ENCODE results near the gene ZNF85.

The ZNF85 gene

GRCh38 chr19:20964798-20965197 is 41.7 kb downstream of the ZNF85 start:
- H2AFZ ChIP-seq (ENCODE audit: low read length): no peak overlapping the region
- H2AK5ac ChIP-seq (ENCODE audit: low read depth, low read length): no peak overlapping the region
- WGBS, 2 donors (ENCODE audit: extremely low coverage in 2 of 2, insufficient read length in 2 of 2, insufficient replicate concordance in 1 of 2): no CpG with 5 or more reads among the region's 4 CpGs
- no peak overlapping the region for H2BK12ac ChIP-seq (ENCODE audit: low read length)
- no peak overlapping the region for H3K23ac ChIP-seq (ENCODE audit: low read depth, low read length, poor library complexity)
- H2BK15ac ChIP-seq (ENCODE audit: low read length): no peak overlapping the region
- no peak overlapping the region for H3K18ac ChIP-seq (ENCODE audit: low read length)
- H3K9ac ChIP-seq (ENCODE audit: low read depth, low read length, poor library complexity): no peak overlapping the region
- H3K4me1 ChIP-seq (ENCODE audit: control insufficient read depth in 2 of 2, insufficient read depth in 1 of 2, low read depth in 1 of 2, low read length in 2 of 2): no peaks in the 10 kb centered on the region
- H3K4ac ChIP-seq (ENCODE audit: low read length): no peak overlapping the region
- H3K36me3 ChIP-seq (replicated peaks in 1 of 2; ENCODE audit: control insufficient read depth in 2 of 2, insufficient read depth in 2 of 2, low read length in 2 of 2): no peaks in the 10 kb centered on the region
- no peak overlapping the region for H4K8ac ChIP-seq (ENCODE audit: low read depth, low read length)
- H3K27me3 ChIP-seq (ENCODE audit: control insufficient read depth in 3 of 3, insufficient read depth in 3 of 3, low read depth in 1 of 3, low read length in 3 of 3): no peaks in the 10 kb centered on the region
- H3K9me3 ChIP-seq (replicated peaks in 1 of 2; ENCODE audit: control insufficient read depth in 2 of 2, insufficient read depth in 1 of 2, low read depth in 1 of 2, low read length in 2 of 2): no peaks in the 10 kb centered on the region
- no peak overlapping the region for H2BK5ac ChIP-seq (ENCODE audit: low read length)
- no peak overlapping the region for H3K4me3 ChIP-seq (ENCODE audit: low read length in 2 of 2)
- H3K14ac ChIP-seq (ENCODE audit: low read length): no peak overlapping the region
- no peak overlapping the region for H2BK120ac ChIP-seq (ENCODE audit: low read depth, low read length)
- H3K79me1 ChIP-seq (ENCODE audit: low read depth, low read length): peaks cover 6% of the 10 kb centered on the region
- no peak overlapping the region for H3K27ac ChIP-seq (replicated peaks; ENCODE audit: low read length)
- H4K91ac ChIP-seq (ENCODE audit: low read depth, low read length, poor library complexity): no peak overlapping the region
- no peak overlapping the region for H3K4me2 ChIP-seq (ENCODE audit: insufficient read depth, low read length, poor library complexity, severe bottlenecking)
- no peak for DNase-seq (ENCODE audit: low spot score)

- no peaks in the 10 kb centered on the region for H3K36me3 ChIP-seq (replicated peaks in 1 of 2; ENCODE audit: control insufficient read depth in 2 of 2, insufficient read depth in 2 of 2, low read length in 2 of 2)
- peak overlapping the region; percentile 36 for H3K23ac ChIP-seq (ENCODE audit: low read depth, low read length, poor library complexity)
- H2BK120ac ChIP-seq (ENCODE audit: low read depth, low read length): no peak overlapping the region
- H2BK5ac ChIP-seq (ENCODE audit: low read length): no peak overlapping the region
- H3K4me1 ChIP-seq (ENCODE audit: control insufficient read depth in 2 of 2, insufficient read depth in 1 of 2, low read depth in 1 of 2, low read length in 2 of 2): no peaks in the 10 kb centered on the region
- no peaks in the 10 kb centered on the region for H3K9me3 ChIP-seq (replicated peaks in 1 of 2; ENCODE audit: control insufficient read depth in 2 of 2, insufficient read depth in 1 of 2, low read depth in 1 of 2, low read length in 2 of 2)
- H2BK12ac ChIP-seq (ENCODE audit: low read length): no peak overlapping the region
- no peak overlapping the region for H4K8ac ChIP-seq (ENCODE audit: low read depth, low read length)
- H3K14ac ChIP-seq (ENCODE audit: low read length): no peak overlapping the region
- H2AK5ac ChIP-seq (ENCODE audit: low read depth, low read length): peak overlapping the region; percentile 51
- no peak overlapping the region for H3K18ac ChIP-seq (ENCODE audit: low read length)
- peaks cover 2% of the 10 kb centered on the region for H3K79me1 ChIP-seq (ENCODE audit: low read depth, low read length)
- WGBS, 2 donors (ENCODE audit: extremely low coverage in 2 of 2, insufficient read length in 2 of 2, insufficient replicate concordance in 1 of 2): no CpG with 5 or more reads among the region's 1 CpG
- H2BK15ac ChIP-seq (ENCODE audit: low read length): no peak overlapping the region
- H2AFZ ChIP-seq (ENCODE audit: low read length): no peak overlapping the region
- no peak overlapping the region for H3K4me2 ChIP-seq (ENCODE audit: insufficient read depth, low read length, poor library complexity, severe bottlenecking)
- no peak overlapping the region for H3K4ac ChIP-seq (ENCODE audit: low read length)
- no peak overlapping the region for H4K91ac ChIP-seq (ENCODE audit: low read depth, low read length, poor library complexity)
- H3K9ac ChIP-seq (ENCODE audit: low read depth, low read length, poor library complexity): no peak overlapping the region
- H3K4me3 ChIP-seq (ENCODE audit: low read length in 2 of 2): no peak overlapping the region
- no peak overlapping the region for H3K27ac ChIP-seq (replicated peaks; ENCODE audit: low read length)
- no peaks in the 10 kb centered on the region for H3K27me3 ChIP-seq (ENCODE audit: control insufficient read depth in 3 of 3, insufficient read depth in 3 of 3, low read depth in 1 of 3, low read length in 3 of 3)
- no peak for DNase-seq (ENCODE audit: low spot score)
Measured at GRCh38 chr19:20968092-20968491, 45.0 kb downstream of the ZNF85 start.

- Histone ChIP-seq H2AK5ac (ENCODE audit: low read depth, low read length) (no peak overlapping the region), H3K4me3 (ENCODE audit: low read length in 2 of 2) (no peak overlapping the region), H2BK12ac (ENCODE audit: low read length) (no peak overlapping the region), H3K14ac (ENCODE audit: low read length) (no peak overlapping the region), H3K27ac (replicated peaks; ENCODE audit: low read length) (no peak overlapping the region), H3K18ac (ENCODE audit: low read length) (no peak overlapping the region), H3K9me3 (replicated peaks in 1 of 2; ENCODE audit: control insufficient read depth in 2 of 2, insufficient read depth in 1 of 2, low read depth in 1 of 2, low read length in 2 of 2) (no peaks in the 10 kb centered on the region), H2AFZ (ENCODE audit: low read length) (no peak overlapping the region), H3K9ac (ENCODE audit: low read depth, low read length, poor library complexity) (no peak overlapping the region), H2BK5ac (ENCODE audit: low read length) (no peak overlapping the region), H2BK120ac (ENCODE audit: low read depth, low read length) (no peak overlapping the region), H3K4me1 (ENCODE audit: control insufficient read depth in 2 of 2, insufficient read depth in 1 of 2, low read depth in 1 of 2, low read length in 2 of 2) (no peaks in the 10 kb centered on the region), H4K91ac (ENCODE audit: low read depth, low read length, poor library complexity) (no peak overlapping the region), H3K4me2 (ENCODE audit: insufficient read depth, low read length, poor library complexity, severe bottlenecking) (no peak overlapping the region), H3K4ac (ENCODE audit: low read length) (no peak overlapping the region), H3K36me3 (replicated peaks in 1 of 2; ENCODE audit: control insufficient read depth in 2 of 2, insufficient read depth in 2 of 2, low read length in 2 of 2) (no peaks in the 10 kb centered on the region), H3K23ac (ENCODE audit: low read depth, low read length, poor library complexity) (no peak overlapping the region), H4K8ac (ENCODE audit: low read depth, low read length) (no peak overlapping the region), H2BK15ac (ENCODE audit: low read length) (no peak overlapping the region), H3K79me1 (ENCODE audit: low read depth, low read length) (peaks cover 2% of the 10 kb centered on the region), H3K27me3 (ENCODE audit: control insufficient read depth in 3 of 3, insufficient read depth in 3 of 3, low read depth in 1 of 3, low read length in 3 of 3) (no peaks in the 10 kb centered on the region)
- no peak for DNase-seq (ENCODE audit: low spot score)
- no CpG with 5 or more reads among the region's 3 CpGs for WGBS, 2 donors (ENCODE audit: extremely low coverage in 2 of 2, insufficient read length in 2 of 2, insufficient replicate concordance in 1 of 2)
Measured at GRCh38 chr19:20969498-20969897, 46.4 kb downstream of the ZNF85 start.

- H2BK12ac ChIP-seq (ENCODE audit: low read length): no peak overlapping the region
- H3K9me3 ChIP-seq (replicated peaks in 1 of 2; ENCODE audit: control insufficient read depth in 2 of 2, insufficient read depth in 1 of 2, low read depth in 1 of 2, low read length in 2 of 2): no peaks in the 10 kb centered on the region
- no peak overlapping the region for H3K18ac ChIP-seq (ENCODE audit: low read length)
- no peak overlapping the region for H4K91ac ChIP-seq (ENCODE audit: low read depth, low read length, poor library complexity)
- DNase-seq (ENCODE audit: low spot score): no peak
- no peak overlapping the region for H3K9ac ChIP-seq (ENCODE audit: low read depth, low read length, poor library complexity)
- no peaks in the 10 kb centered on the region for H3K4me1 ChIP-seq (ENCODE audit: control insufficient read depth in 2 of 2, insufficient read depth in 1 of 2, low read depth in 1 of 2, low read length in 2 of 2)
- H2BK120ac ChIP-seq (ENCODE audit: low read depth, low read length): no peak overlapping the region
- no peak overlapping the region for H4K8ac ChIP-seq (ENCODE audit: low read depth, low read length)
- H2BK5ac ChIP-seq (ENCODE audit: low read length): no peak overlapping the region
- H2BK15ac ChIP-seq (ENCODE audit: low read length): no peak overlapping the region
- no peak overlapping the region for H3K27ac ChIP-seq (replicated peaks; ENCODE audit: low read length)
- H3K14ac ChIP-seq (ENCODE audit: low read length): no peak overlapping the region
- no peak overlapping the region for H3K4ac ChIP-seq (ENCODE audit: low read length)
- no peaks in the 10 kb centered on the region for H3K36me3 ChIP-seq (replicated peaks in 1 of 2; ENCODE audit: control insufficient read depth in 2 of 2, insufficient read depth in 2 of 2, low read length in 2 of 2)
- no peak overlapping the region for H3K4me3 ChIP-seq (ENCODE audit: low read length in 2 of 2)
- peaks cover 2% of the 10 kb centered on the region for H3K79me1 ChIP-seq (ENCODE audit: low read depth, low read length)
- no peak overlapping the region for H3K4me2 ChIP-seq (ENCODE audit: insufficient read depth, low read length, poor library complexity, severe bottlenecking)
- no peaks in the 10 kb centered on the region for H3K27me3 ChIP-seq (ENCODE audit: control insufficient read depth in 3 of 3, insufficient read depth in 3 of 3, low read depth in 1 of 3, low read length in 3 of 3)
- no peak overlapping the region for H2AK5ac ChIP-seq (ENCODE audit: low read depth, low read length)
- H2AFZ ChIP-seq (ENCODE audit: low read length): no peak overlapping the region
- no peak overlapping the region for H3K23ac ChIP-seq (ENCODE audit: low read depth, low read length, poor library complexity)
- no CpG with 5 or more reads among the region's 3 CpGs for WGBS, 2 donors (ENCODE audit: extremely low coverage in 2 of 2, insufficient read length in 2 of 2, insufficient replicate concordance in 1 of 2)
Measured at GRCh38 chr19:20969898-20970297, 46.8 kb downstream of the ZNF85 start.
